ENCODE measurements around the gene GPR39. TPM values are rescaled to one million over a fixed set of nuclear protein-coding genes. Genes with fewer than 3 reads are reported as not detected.

The GPR39 gene
- polyA plus RNA-seq, 1 experiment, result 2.9 TPM

GRCh38 chr2:132549935-132550670 is 133.5 kb downstream of the GPR39 start:
- no peaks in the 10 kb centered on the region for H3K27me3 ChIP-seq (ENCODE audit: control insufficient read depth, insufficient read depth, low read length)
- DNase-seq (ENCODE audit: low read depth, low spot score), result no peak
- H3K27ac ChIP-seq (ENCODE audit: low read depth, low read length), result no peak overlapping the region
- H3K4me3 ChIP-seq (ENCODE audit: low read depth, low read length), result no peak overlapping the region
- ChIA-PET CTCF (interaction anchor here (0.8 to 2.0 kb wide), 6 partner anchors 100 to 1294 kb away, joined by 3 to 9 read pairs (median 5); no protein-coding TSS in a partner anchor), POLR2A (no interaction called here)
- TF ChIP-seq CTCF (IDR thresholded peaks at IDR 0.05; ENCODE audit: low read depth, low read length), result no peak
- H3K9me3 ChIP-seq (ENCODE audit: control insufficient read depth, insufficient read depth, low read length), result no peaks in the 10 kb centered on the region

- no peaks in the 10 kb centered on the region for H3K27me3 ChIP-seq (ENCODE audit: control insufficient read depth, insufficient read depth, low read length)
- no peaks in the 10 kb centered on the region for H3K9me3 ChIP-seq (ENCODE audit: control insufficient read depth, insufficient read depth, low read length)
- ChIA-PET CTCF (interaction anchor here (1.0 to 2.0 kb wide), 4 partner anchors 102 to 1294 kb away, joined by 3 to 9 read pairs (median 7); no protein-coding TSS in a partner anchor), POLR2A (no interaction called here)
- DNase-seq (ENCODE audit: low read depth, low spot score), result no peak
- no peak for TF ChIP-seq CTCF (IDR thresholded peaks at IDR 0.05; ENCODE audit: low read depth, low read length)
- no peak overlapping the region for H3K27ac ChIP-seq (ENCODE audit: low read depth, low read length)
- no peak overlapping the region for H3K4me3 ChIP-seq (ENCODE audit: low read depth, low read length)
Observed at GRCh38 chr2:132550946-132551345, 134.3 kb downstream of the GPR39 start.

GRCh38 chr2:132557694-132558093 is 141.1 kb downstream of the GPR39 start:
- no peaks in the 10 kb centered on the region for H3K9me3 ChIP-seq (ENCODE audit: control insufficient read depth, insufficient read depth, low read length)
- DNase-seq (ENCODE audit: low read depth, low spot score), result no peak
- CTCF ChIA-PET, result interaction anchor here (3.7 kb wide), 1 partner anchor 10 kb away, joined by 28 read pairs; no protein-coding TSS in a partner anchor
- POLR2A ChIA-PET, result no interaction called here
- TF ChIP-seq CTCF (IDR thresholded peaks at IDR 0.05; ENCODE audit: low read depth, low read length), result no peak
- no peak overlapping the region for H3K27ac ChIP-seq (ENCODE audit: low read depth, low read length)
- peaks cover 2% of the 10 kb centered on the region for H3K27me3 ChIP-seq (ENCODE audit: control insufficient read depth, insufficient read depth, low read length)
- no peak overlapping the region for H3K4me3 ChIP-seq (ENCODE audit: low read depth, low read length)

- ChIA-PET CTCF (interaction anchor here (3.7 kb wide), 1 partner anchor 12 kb away, joined by 28 read pairs; no protein-coding TSS in a partner anchor), POLR2A (no interaction called here)
- no peak for TF ChIP-seq CTCF (IDR thresholded peaks at IDR 0.05; ENCODE audit: low read depth, low read length)
- no peak for DNase-seq (ENCODE audit: low read depth, low spot score)
- Histone ChIP-seq H3K9me3 (ENCODE audit: control insufficient read depth, insufficient read depth, low read length) (no peaks in the 10 kb centered on the region), H3K27me3 (ENCODE audit: control insufficient read depth, insufficient read depth, low read length) (peaks cover 2% of the 10 kb centered on the region), H3K27ac (ENCODE audit: low read depth, low read length) (no peak overlapping the region), H3K4me3 (ENCODE audit: low read depth, low read length) (no peak overlapping the region)
Observed at GRCh38 chr2:132559326-132559725, 142.7 kb downstream of the GPR39 start.

GRCh38 chr2:132559921-132560320 is 143.3 kb downstream of the GPR39 start:
- POLR2A ChIA-PET, result no interaction called here

More at GRCh38 chr2:132559921-132560320, 143.3 kb downstream of the GPR39 start:
- Histone ChIP-seq H3K4me3 (ENCODE audit: low read depth, low read length) (no peak overlapping the region), H3K27ac (ENCODE audit: low read depth, low read length) (no peak overlapping the region), H3K27me3 (ENCODE audit: control insufficient read depth, insufficient read depth, low read length) (peaks cover 2% of the 10 kb centered on the region), H3K9me3 (ENCODE audit: control insufficient read depth, insufficient read depth, low read length) (no peaks in the 10 kb centered on the region)
- CTCF ChIA-PET, result no interaction called here
- TF ChIP-seq CTCF (IDR thresholded peaks at IDR 0.05; ENCODE audit: low read depth, low read length), result no peak
- DNase-seq (ENCODE audit: low read depth, low spot score), result no peak
